ENCODE results near the gene HIGD1A. TPM values are rescaled to one million over a fixed set of nuclear protein-coding genes. Genes with fewer than 3 reads are reported as not detected.
A peak's percentile ranks its signal among the peaks of the same experiment; 100 is the strongest.

The HIGD1A gene
- total and polyA plus RNA-seq, 5 donors from 2014 or later = 23.9 to 110 (median 88.0) TPM

DNA sequence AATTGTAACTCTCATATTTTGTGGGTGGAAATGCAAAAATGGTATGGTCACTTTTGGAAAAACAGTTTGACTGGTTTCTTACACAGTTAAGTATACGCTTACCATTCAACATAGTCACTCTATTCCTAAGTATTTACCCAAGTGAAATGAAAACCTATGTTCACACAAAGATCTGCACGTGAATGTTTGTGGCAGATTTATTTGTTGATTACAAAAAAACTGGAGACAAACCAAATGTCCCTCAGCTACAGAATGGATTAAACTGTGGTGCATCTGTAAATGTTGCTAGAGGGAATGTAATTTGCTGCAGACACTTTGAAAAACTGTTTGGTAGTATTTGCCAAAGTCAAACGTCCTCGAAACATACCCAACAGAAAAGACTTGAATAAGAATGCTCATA lies 34.3 kb upstream of the HIGD1A start:
- Mint-ChIP-seq H3K9me3 (no peaks in the 10 kb centered on the region), H3K4me1 (peaks cover 0 to 6% (median 0%) of the 10 kb centered on the region in 4 donors), H3K4me3 (no peak overlapping the region), H3K27ac (no peak overlapping the region), H3K27me3 (peaks cover 15% of the 10 kb centered on the region), H3K36me3 (peaks cover 3% of the 10 kb centered on the region)
- DNase-seq (no peak), ATAC-seq (ENCODE audit: low read depth in 2 of 2) (no peak)
- Histone ChIP-seq H3K4me3 (ENCODE audit: low read depth, low read length) (no peak overlapping the region), H3K9me3 (ENCODE audit: control insufficient read depth in 2 of 2, low read length in 2 of 2) (no peaks in the 10 kb centered on the region), H3K4me1 (ENCODE audit: control insufficient read depth, insufficient read depth, low read length, poor library complexity, severe bottlenecking) (no peaks in the 10 kb centered on the region), H3K27me3 (ENCODE audit: control insufficient read depth, insufficient read depth, low read length) (no peaks in the 10 kb centered on the region), H3K36me3 (ENCODE audit: control insufficient read depth, insufficient read depth, low read length) (no peaks in the 10 kb centered on the region), H3K27ac (ENCODE audit: insufficient read depth, low read length, poor library complexity, severe bottlenecking) (no peak overlapping the region)

DNA sequence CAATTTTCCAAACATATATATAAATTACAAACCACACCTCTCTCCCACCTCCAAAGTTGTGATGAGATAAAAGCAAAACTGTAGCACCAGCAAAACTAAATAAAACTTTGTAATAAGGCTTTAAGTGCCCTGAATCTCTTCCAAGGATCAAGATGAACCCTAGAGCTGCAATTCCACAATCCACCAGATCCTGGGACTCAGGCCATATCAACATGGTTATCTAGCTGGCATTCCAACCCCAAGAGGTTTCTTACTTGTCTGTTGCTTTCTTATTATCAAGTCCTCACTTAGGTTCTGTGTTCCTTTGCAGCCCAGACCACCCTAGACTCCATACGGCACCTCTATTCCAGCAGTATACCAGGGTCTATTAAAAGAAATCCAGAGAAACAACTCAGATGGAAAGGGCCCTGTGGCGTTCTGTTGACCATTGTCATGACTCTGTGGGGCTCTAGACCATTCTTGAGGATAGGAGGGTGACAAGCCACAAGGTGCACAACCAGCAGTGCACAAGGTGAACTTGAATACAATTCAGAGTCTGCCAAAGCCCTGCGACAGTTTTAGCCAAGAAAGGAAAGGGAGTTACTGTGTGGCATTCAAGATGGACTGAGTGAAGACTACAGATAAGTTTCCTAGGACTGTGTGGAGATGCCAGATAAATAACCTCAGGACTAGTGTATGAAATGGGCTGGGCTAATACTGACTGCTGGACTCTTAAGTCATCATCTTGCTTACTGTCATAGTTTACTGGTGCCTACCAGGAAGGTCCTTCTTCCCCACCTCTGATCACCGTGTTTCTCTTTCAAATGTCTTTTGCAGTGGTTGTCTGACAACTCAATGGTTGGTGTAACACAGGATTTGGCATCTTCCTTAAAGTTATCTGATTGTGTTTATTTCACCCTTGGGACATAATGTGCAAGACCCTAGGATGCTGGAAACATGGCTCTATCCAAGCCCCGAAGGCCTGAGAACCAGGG lies 32.1 kb upstream of the HIGD1A start:
- Histone ChIP-seq H3K4me1 (ENCODE audit: control insufficient read depth, insufficient read depth, low read length, poor library complexity, severe bottlenecking) (no peaks in the 10 kb centered on the region), H3K27me3 (ENCODE audit: control insufficient read depth, insufficient read depth, low read length) (no peaks in the 10 kb centered on the region), H3K27ac (ENCODE audit: insufficient read depth, low read length, poor library complexity, severe bottlenecking) (no peak overlapping the region), H3K4me3 (ENCODE audit: low read depth, low read length) (no peak overlapping the region), H3K36me3 (ENCODE audit: control insufficient read depth, insufficient read depth, low read length) (no peaks in the 10 kb centered on the region), H3K9me3 (ENCODE audit: control insufficient read depth in 2 of 2, low read length in 2 of 2) (no peaks in the 10 kb centered on the region)
- H3K4me3 Mint-ChIP-seq = no peak overlapping the region
- no peak for DNase-seq
- no peaks in the 10 kb centered on the region for H3K9me3 Mint-ChIP-seq
- H3K36me3 Mint-ChIP-seq = peaks cover 3% of the 10 kb centered on the region
- no peak overlapping the region for H3K27ac Mint-ChIP-seq
- ATAC-seq (ENCODE audit: low read depth in 2 of 2) = no peak
- H3K27me3 Mint-ChIP-seq = peaks cover 20% of the 10 kb centered on the region
- H3K4me1 Mint-ChIP-seq = peaks cover 0 to 6% (median 4%) of the 10 kb centered on the region in 4 donors

- peaks cover 0 to 9% (median 2%) of the 10 kb centered on the region in 4 donors for H3K4me1 Mint-ChIP-seq
- H3K27me3 ChIP-seq (ENCODE audit: control insufficient read depth, insufficient read depth, low read length) = peaks cover 11% of the 10 kb centered on the region
- H3K36me3 ChIP-seq (ENCODE audit: control insufficient read depth, insufficient read depth, low read length) = no peaks in the 10 kb centered on the region
- H3K4me3 ChIP-seq (ENCODE audit: low read depth, low read length) = no peak overlapping the region
- H3K27me3 Mint-ChIP-seq = peaks cover 41% of the 10 kb centered on the region
- H3K4me3 Mint-ChIP-seq = peak overlapping the region in 1 of 4 donors; percentile 52
- H3K27ac Mint-ChIP-seq = no peak overlapping the region
- peak; percentile 58 to 71 for ATAC-seq (ENCODE audit: low read depth in 2 of 2)
- H3K27ac ChIP-seq (ENCODE audit: insufficient read depth, low read length, poor library complexity, severe bottlenecking) = no peak overlapping the region
- no peaks in the 10 kb centered on the region for H3K4me1 ChIP-seq (ENCODE audit: control insufficient read depth, insufficient read depth, low read length, poor library complexity, severe bottlenecking)
- H3K9me3 ChIP-seq (ENCODE audit: control insufficient read depth in 2 of 2, low read length in 2 of 2) = no peaks in the 10 kb centered on the region
- H3K9me3 Mint-ChIP-seq = no peaks in the 10 kb centered on the region
- H3K36me3 Mint-ChIP-seq = peaks cover 3% of the 10 kb centered on the region
- peak; percentile 52 to 84 (median 61) for DNase-seq
These were observed 27.0 kb upstream of the HIGD1A start for GRCh38 chr3:42831321-42831713.

DNA sequence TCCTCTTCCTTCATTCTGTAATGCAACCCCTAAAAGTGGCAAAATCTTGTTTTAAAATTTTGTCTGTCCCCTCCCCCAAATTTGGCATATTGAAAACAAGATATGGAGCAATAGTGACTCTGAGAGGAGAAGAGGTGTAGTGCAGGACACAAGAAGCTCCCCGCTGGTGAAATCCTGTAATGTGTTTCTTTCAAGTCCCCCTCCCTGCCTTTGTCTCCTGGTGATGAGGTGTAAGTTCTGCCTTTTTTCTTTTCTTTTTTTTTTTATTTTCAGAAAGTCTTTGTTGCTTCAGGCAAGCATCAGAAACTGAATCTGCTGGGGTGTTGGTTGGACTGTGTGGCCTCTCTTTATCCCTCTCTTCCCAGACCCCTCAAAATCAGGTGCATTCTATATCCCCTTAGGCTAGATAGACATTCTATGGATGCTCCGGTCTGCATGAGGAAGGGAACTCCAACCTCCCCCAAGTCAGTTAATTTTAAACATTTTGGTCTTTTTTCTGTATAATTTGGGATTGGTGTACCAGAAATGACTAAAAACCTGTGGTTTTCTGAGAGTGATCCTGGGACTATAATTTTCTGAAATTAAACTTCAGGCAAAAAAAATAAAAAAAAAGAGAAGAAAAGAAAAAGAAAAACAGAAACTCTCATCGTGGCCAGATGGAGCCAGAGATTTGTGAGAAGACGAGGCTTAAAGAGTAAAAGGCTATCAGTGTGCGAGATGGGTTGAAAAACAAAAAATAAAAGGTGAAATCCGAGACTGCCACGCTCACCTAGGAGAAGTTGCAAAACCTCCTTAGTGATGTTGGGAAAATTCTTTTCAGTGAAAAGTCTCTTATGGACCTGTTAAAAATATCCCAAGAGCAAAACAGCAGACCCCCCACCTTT lies 26.4 kb upstream of the HIGD1A start:
- ATAC-seq (ENCODE audit: low read depth in 2 of 2) = no peak
- H3K36me3 Mint-ChIP-seq = peaks cover 3% of the 10 kb centered on the region
- H3K9me3 ChIP-seq (ENCODE audit: control insufficient read depth in 2 of 2, low read length in 2 of 2) = no peaks in the 10 kb centered on the region
- no peak overlapping the region for H3K27ac ChIP-seq (ENCODE audit: insufficient read depth, low read length, poor library complexity, severe bottlenecking)
- DNase-seq = peak in 1 of 3 donors; percentile 22
- H3K4me1 ChIP-seq (ENCODE audit: control insufficient read depth, insufficient read depth, low read length, poor library complexity, severe bottlenecking) = no peaks in the 10 kb centered on the region
- peaks cover 14% of the 10 kb centered on the region for H3K27me3 ChIP-seq (ENCODE audit: control insufficient read depth, insufficient read depth, low read length)
- no peaks in the 10 kb centered on the region for H3K36me3 ChIP-seq (ENCODE audit: control insufficient read depth, insufficient read depth, low read length)
- peak overlapping the region in 1 of 3 donors; percentile 32 for H3K27ac Mint-ChIP-seq
- peaks cover 0 to 9% (median 2%) of the 10 kb centered on the region in 4 donors for H3K4me1 Mint-ChIP-seq
- no peaks in the 10 kb centered on the region for H3K9me3 Mint-ChIP-seq
- no peak overlapping the region for H3K4me3 ChIP-seq (ENCODE audit: low read depth, low read length)
- H3K27me3 Mint-ChIP-seq = peaks cover 47% of the 10 kb centered on the region
- H3K4me3 Mint-ChIP-seq = no peak overlapping the region

- Mint-ChIP-seq H3K27ac (no peak overlapping the region), H3K4me3 (no peak overlapping the region), H3K4me1 (peaks cover 0 to 9% (median 2%) of the 10 kb centered on the region in 4 donors), H3K27me3 (peaks cover 49% of the 10 kb centered on the region), H3K9me3 (no peaks in the 10 kb centered on the region), H3K36me3 (no peaks in the 10 kb centered on the region)
- H3K4me1 ChIP-seq (ENCODE audit: control insufficient read depth, insufficient read depth, low read length, poor library complexity, severe bottlenecking) = no peaks in the 10 kb centered on the region
- peaks cover 14% of the 10 kb centered on the region for H3K27me3 ChIP-seq (ENCODE audit: control insufficient read depth, insufficient read depth, low read length)
- H3K27ac ChIP-seq (ENCODE audit: insufficient read depth, low read length, poor library complexity, severe bottlenecking) = no peak overlapping the region
- H3K9me3 ChIP-seq (ENCODE audit: control insufficient read depth in 2 of 2, low read length in 2 of 2) = no peaks in the 10 kb centered on the region
- no peaks in the 10 kb centered on the region for H3K36me3 ChIP-seq (ENCODE audit: control insufficient read depth, insufficient read depth, low read length)
- ATAC-seq (ENCODE audit: low read depth in 2 of 2) (no peak), DNase-seq (no peak)
- H3K4me3 ChIP-seq (ENCODE audit: low read depth, low read length) = no peak overlapping the region
These were observed 25.5 kb upstream of the HIGD1A start for GRCh38 chr3:42829628-42830436.

GRCh38 chr3:42829083-42829627 lies 24.9 kb upstream of the HIGD1A start:
- H3K9me3 ChIP-seq (ENCODE audit: control insufficient read depth in 2 of 2, low read length in 2 of 2) = no peaks in the 10 kb centered on the region
- Mint-ChIP-seq H3K4me3 (no peak overlapping the region), H3K36me3 (no peaks in the 10 kb centered on the region), H3K27ac (no peak overlapping the region), H3K9me3 (no peaks in the 10 kb centered on the region), H3K27me3 (peaks cover 50% of the 10 kb centered on the region), H3K4me1 (peaks cover 0 to 9% (median 2%) of the 10 kb centered on the region in 4 donors)
- ATAC-seq (ENCODE audit: low read depth in 2 of 2) = no peak
- no peak for DNase-seq
- no peaks in the 10 kb centered on the region for H3K36me3 ChIP-seq (ENCODE audit: control insufficient read depth, insufficient read depth, low read length)
- H3K27ac ChIP-seq (ENCODE audit: insufficient read depth, low read length, poor library complexity, severe bottlenecking) = no peak overlapping the region
- no peaks in the 10 kb centered on the region for H3K4me1 ChIP-seq (ENCODE audit: control insufficient read depth, insufficient read depth, low read length, poor library complexity, severe bottlenecking)
- H3K4me3 ChIP-seq (ENCODE audit: low read depth, low read length) = no peak overlapping the region
- H3K27me3 ChIP-seq (ENCODE audit: control insufficient read depth, insufficient read depth, low read length) = peaks cover 16% of the 10 kb centered on the region

DNA sequence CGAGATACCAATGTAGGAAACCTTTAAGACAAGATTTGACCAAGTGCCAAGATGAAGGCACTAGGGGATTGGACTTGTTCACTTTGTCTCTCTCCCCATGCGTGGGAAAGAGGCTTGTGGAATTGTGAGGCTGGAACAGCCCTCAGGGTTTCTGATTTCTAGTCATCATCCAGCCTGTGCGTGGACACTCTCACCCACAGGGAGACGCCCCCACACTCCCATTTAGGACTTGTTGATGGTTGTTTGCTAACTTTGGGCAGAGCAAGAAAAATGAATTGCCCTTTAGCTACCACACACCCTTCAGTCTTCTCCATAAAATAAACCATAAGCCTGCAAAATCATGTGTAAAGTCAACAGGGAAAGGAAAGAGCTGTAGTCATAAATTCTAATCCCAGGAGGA lies 23.4 kb upstream of the HIGD1A start:
- DNase-seq (no peak), ATAC-seq (ENCODE audit: low read depth in 2 of 2) (no peak)
- H3K4me3 ChIP-seq (ENCODE audit: low read depth, low read length) = no peak overlapping the region
- Mint-ChIP-seq H3K27ac (no peak overlapping the region), H3K27me3 (peaks cover 58% of the 10 kb centered on the region), H3K9me3 (no peaks in the 10 kb centered on the region), H3K4me3 (no peak overlapping the region), H3K4me1 (peaks cover 0 to 9% (median 2%) of the 10 kb centered on the region in 4 donors), H3K36me3 (peaks cover 5% of the 10 kb centered on the region)
- no peaks in the 10 kb centered on the region for H3K4me1 ChIP-seq (ENCODE audit: control insufficient read depth, insufficient read depth, low read length, poor library complexity, severe bottlenecking)
- no peaks in the 10 kb centered on the region for H3K9me3 ChIP-seq (ENCODE audit: control insufficient read depth in 2 of 2, low read length in 2 of 2)
- no peak overlapping the region for H3K27ac ChIP-seq (ENCODE audit: insufficient read depth, low read length, poor library complexity, severe bottlenecking)
- H3K36me3 ChIP-seq (ENCODE audit: control insufficient read depth, insufficient read depth, low read length) = no peaks in the 10 kb centered on the region
- peaks cover 16% of the 10 kb centered on the region for H3K27me3 ChIP-seq (ENCODE audit: control insufficient read depth, insufficient read depth, low read length)

All from CD4-positive, CD25-positive, alpha-beta regulatory T cell (primary cell).